HG02852 (cell line): Measurements from ENCODE around the gene HSF4.
A peak's percentile ranks its signal among the peaks of the same experiment; 100 is the strongest.

Experiments used
- ATAC-seq: cut with Tn5 transposase; IDR thresholded peaks from one replicate; pipeline ENCODE4 v1.9.1; 2021; ENCODE audit warnings: mild to moderate bottlenecking, moderate library complexity; ENCODE audit not compliant: unreplicated experiment

The HSF4 gene

DNA sequence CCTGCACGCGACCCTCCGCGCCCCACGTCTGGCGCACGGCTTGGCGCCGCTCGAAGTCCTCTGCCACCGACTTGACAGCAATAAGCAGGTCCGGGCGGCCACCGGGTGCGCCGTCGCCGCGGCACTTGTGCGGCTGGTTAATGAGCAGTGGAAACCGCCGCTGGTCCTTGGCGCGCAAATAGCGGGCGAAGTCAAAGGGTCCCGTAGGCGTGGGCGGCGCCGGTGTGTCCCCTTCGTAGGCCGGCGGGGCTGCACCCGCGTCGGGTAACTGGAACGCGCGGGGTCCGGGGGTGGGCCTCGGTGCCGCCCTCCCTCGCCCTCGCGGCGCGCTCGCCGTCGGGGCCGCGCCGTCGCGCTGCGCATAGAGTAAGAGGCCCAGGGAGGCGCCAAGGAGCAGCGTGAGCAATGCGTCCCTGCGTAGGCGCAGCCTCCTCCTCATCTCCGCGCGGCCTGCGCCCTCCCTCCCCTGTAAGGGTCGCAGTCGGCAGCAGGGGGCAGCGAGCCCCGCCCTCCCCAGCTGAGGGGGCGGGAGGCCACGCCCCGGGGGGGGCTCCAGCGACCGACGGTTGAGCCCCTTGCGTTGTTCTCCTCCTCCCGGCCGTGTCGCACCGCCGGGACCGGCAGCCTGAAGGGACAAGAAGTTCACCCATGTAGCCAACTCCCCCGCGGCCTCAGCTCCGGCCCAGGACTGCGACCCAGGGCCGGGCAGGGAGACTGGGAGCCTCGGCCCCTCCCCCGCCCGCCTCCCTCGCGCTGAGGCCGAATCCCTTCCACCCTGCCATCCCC lies 14.3 kb upstream of the HSF4 start:
- ATAC-seq: peak; percentile 30

DNA sequence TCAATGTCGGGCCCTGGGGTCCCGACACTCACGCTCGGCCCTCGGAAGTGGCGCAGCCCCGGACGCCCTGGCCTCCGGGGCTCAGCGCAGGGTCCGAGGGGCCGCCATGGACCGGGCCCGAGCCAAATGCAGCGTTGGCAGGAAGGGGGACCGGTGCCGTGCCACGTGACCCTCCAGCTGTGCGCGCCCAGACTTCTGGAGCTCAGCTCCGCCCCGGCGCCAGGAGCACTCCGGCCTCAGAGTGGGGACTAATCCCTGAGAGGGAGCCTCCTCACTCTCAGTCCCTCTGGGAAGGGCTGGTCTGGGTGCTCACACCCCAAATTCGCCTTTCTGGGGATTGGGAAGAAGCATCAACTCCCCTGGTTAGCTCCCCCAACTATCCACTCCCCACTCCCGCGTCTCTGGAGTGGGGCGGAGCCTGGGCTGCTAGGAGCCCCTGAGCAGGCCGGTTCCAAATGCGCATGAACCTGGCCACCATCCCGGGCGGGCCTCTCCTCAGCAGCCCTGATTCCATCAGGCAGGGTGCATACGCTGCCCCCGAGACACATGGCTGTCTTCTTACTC lies 13.6 kb upstream of the HSF4 start, which contains the start of gene B3GNT9:
B3GNT9 (minus strand) TSS at position 166 of the 564 bp plus-strand sequence. CDS start 513 bp downstream, outside the sequence.
- peak; percentile 67 for ATAC-seq

DNA sequence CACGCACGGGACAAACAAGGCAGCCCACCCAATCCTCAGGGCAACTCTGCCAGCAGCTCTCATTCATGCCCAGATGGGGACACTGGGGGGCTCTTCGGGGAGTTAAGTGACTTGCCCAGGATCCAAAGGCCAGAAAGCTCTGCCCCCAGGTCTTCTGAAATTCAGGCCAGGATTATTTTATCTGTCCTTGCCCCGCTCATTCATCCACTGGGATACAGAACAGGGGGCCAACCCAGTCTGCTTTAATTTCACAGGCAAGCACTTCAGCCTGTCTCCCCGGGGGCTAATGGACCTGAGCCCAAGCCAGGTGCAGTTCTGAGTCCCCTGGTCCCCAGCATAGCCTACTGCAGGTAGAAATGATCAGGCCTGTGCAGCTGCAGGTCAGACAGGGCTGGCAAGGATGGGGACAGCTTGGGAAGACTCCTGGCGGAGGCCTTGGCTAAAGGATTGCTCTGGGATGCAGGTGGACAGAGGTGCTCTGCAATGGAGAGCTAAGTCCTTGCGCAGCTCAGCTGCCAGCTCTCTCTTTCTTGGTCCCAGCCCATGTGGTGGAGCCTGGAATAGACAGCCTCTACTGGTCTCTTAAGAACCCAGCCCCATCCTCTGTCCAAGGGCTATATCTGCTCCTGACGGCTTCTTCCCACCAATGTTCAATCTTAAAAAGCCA lies 13.0 kb upstream of the HSF4 start:
- no peak for ATAC-seq

DNA sequence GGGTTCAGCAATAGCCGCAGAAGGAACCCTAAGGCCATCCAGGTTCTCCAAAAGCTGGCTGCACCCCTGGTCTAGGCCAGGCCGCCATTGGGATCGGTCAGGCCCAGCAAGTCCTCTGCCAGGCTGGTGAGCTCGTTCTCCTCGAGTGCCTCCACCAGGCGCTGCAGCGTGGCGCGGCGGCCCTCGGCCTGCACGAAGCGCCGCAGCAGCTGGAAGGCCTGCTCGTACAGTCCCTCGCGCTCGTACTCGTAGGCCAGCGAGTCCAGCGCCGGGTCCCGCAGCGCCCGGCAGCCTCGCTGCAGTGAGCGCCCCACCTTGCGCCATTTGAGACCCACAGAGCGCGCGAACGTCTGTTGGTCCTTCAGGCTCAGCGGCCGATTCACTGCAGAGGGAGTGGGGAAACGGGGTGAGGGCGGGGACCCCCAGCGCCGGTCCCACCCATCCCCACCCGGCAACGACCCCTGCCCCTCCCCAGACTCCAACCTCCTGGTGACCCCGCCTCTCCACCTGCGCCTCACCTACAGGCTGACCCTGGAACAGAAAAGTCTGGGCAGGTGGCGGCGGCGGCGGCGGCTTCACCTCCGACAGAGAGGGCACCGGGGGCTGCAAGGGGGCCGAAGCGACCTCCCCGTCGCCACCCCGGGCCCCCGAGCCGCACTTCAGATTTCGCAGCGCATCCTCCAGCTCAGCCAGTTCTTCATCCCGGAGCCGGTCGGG lies 9.8 kb upstream of the HSF4 start:
- ATAC-seq: no peak

DNA sequence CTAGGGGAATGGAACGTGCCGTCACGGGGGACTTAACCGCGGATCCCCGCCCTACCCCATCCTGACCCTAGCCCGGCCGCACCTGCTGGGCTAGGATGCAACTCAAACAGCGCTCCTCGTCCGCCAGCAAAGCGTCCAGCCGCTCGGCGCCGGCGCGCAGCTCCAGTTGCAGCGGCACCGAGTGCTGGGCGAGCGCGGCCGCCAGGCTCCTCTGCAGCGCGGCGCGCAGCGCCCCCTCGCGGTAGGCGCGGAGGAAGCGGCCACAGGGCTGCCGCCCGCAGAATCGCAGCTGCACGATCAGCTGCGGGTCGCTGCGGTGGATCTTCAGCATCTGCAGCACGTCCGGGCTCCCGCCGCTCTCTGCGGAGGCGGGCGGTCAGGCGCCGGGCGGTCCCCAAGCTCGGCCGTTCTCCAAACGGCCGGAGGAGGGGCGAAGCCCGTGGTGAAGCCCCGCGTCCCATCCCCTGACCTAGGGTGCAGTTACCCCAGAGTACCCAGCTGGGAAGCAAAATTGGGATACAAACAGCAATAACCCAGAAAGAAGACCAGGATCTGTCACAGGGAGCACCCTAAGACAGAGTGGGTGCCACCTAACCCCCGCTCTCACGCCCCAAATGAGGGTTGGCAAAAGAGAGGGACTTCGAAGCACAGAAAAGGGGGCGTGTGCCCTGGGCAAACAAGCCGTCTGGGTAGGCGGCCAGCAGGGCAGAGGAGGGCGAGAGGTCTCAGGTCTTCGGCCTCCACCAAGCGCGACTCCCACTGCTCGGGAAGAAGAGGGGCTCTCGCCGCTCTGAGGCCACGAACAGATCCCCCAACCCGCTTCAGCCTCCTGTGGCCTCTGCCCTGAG lies 9.0 kb upstream of the HSF4 start:
- no peak for ATAC-seq

- ATAC-seq: no peak
These were observed 8.3 kb upstream of the HSF4 start for GRCh38 chr16:67156143-67156844.

DNA sequence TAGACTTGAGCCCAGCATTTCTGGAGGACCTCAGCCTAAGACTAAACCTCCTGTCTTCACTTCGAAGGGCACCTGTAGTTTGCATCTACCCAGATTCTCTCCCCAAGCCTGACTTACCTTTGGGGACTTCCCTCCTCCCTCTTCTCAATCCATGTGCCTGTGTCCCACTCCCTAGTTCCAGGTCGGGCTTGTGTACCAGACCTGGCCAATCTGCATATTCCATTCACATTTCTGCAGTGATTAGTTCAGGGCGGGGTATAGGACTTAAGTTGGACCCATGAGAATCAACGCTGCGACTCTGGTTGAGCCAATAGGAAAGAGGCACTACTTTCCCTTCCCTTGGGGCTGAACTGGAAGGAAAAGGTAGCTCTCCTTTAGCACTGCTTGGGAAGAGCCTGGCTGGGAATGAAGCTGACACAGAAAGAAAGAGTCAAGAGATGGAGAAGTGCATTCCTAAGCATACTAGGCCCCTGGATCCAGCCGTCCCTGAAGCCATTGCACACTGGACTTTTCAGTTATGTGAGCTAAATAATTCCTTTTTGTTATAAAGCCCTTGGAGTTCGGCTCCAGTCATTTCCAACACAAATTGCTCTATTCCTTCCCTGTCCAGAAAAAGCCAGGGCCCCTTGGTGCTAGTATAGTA lies 7.3 kb upstream of the HSF4 start:
- ATAC-seq: no peak

DNA sequence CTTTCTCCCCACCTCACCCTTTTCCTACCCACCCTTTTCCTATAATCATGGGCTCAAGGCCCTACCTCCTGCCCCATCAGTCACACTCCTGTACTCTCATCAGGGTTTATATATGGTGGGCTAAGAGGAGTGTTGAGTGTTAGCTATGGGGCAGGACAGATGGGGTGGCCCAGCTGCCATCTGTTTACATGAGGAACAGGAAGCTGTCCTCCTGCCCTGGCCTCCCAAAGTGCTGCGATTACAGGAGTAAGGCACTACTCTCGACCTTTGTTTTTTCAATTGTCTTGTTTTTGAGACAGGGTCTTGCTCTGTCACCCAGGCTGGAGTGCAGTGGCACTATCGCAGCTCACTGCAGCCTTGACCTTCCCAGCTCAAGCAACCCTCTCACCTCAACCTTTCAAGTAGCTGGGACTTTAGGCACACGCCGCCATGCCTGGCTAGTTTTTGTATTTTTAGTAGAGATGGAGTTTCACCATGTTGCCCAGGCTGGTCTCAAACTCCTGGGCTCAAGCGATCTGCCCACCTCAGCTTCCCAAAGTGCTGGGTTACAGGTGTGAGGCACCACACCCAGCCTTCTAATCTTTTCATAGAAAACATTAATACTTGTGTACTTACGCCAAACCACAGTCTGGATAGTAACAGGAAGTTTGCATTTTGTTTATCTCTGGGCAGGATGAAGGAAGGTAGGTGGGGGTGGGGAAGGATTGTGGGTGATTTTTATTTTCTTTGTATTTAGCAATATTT lies 6.5 kb upstream of the HSF4 start:
- ATAC-seq: no peak

DNA sequence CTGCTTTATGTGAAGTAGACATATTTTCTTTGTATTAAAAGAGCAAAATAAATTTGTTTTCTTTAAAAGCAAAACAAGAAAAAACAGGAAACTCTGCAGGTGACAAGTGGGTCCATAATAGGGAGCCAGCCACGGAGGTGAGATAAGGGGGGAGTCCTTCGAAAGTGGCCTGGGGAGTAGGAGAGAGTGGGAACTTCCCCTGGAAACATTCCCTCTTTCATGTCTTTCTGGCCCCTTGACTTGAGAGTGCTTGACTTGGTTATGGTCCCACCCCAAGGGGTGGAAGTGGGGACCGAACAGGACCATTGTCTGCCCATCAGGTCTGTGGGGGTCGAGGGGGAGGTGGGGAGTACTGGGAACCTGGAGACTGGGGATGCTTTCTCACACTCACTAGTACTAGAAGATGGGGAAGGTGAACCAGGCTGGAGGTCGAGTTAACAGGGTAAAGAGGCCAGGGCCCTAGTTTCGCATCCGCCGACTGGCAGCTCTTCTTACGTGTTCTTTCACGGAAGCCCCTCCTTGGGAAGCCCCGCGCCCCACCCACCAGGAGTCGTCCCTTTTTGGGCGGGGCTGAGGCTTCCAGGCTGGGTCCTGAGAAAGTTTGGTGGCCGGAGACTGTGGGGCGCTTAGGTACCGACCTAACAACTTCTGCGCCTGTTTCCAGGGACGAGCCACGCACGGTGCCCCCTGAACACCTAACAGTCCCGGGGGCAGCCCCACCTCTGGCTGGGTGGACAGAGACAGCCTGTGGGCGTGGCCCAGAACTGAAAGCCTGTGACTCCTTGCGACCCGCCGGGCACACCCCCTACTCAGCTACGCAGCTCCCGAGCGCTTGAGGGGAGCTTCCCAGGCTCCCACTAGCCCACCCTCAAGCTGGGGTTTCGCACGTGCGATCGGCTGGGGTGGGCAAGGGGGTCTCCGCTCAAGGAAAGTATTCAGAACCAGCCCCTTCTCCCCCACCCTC lies 5.6 kb upstream of the HSF4 start:
- ATAC-seq: peak; percentile 34

DNA sequence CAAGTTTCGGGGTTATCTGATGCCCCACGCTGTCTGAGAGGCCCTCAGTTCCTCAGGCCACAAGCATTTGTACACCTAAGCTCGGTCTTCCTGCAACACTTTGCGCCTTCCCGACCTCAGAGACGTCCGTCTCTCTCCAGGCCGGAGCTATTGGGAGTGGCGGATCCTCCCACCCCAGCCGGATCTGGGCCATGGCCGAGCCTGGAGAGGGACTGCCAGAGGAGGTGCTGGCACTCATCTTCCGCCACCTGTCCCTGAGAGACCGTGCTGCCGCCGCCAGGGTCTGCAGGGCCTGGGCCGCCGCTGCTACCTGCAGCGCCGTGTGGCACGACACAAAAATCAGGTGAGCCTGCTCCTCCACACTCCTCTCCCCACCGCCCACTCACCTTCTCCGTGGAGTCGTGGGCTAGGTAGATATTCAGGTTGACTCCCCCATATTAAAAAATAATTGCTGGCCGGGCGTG lies 2.9 kb upstream of the HSF4 start:
- ATAC-seq: no peak

DNA sequence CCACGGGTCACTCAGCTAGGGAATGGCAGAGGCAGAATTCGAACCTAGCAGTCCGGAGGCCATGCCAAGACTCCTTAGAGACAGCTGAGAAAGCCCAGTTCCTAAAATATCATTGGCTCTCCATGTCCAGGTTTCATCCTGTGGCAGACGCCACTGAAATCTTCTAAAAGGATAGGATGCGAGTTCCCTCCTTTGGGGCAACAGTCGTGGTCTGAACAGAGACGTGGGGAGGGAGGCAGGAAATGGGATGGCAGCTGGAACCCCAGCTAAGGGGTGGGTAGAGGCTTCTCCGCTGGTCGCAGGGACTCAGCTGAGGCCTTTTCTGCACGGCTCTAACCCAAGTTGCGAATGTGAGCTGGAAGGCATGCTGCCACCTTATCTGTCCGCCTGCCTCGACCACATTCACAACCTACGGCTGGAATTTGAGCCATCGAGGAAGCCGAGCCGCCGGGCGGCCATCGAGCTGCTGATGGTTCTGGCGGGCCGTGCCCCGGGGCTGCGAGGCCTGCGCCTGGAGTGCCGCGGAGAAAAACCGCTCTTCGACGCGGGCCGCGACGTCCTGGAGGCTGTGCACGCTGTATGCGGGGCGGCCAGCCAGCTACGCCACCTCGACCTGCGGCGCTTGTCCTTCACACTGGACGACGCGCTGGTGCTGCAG lies 1.9 kb upstream of the HSF4 start:
- ATAC-seq: no peak

DNA sequence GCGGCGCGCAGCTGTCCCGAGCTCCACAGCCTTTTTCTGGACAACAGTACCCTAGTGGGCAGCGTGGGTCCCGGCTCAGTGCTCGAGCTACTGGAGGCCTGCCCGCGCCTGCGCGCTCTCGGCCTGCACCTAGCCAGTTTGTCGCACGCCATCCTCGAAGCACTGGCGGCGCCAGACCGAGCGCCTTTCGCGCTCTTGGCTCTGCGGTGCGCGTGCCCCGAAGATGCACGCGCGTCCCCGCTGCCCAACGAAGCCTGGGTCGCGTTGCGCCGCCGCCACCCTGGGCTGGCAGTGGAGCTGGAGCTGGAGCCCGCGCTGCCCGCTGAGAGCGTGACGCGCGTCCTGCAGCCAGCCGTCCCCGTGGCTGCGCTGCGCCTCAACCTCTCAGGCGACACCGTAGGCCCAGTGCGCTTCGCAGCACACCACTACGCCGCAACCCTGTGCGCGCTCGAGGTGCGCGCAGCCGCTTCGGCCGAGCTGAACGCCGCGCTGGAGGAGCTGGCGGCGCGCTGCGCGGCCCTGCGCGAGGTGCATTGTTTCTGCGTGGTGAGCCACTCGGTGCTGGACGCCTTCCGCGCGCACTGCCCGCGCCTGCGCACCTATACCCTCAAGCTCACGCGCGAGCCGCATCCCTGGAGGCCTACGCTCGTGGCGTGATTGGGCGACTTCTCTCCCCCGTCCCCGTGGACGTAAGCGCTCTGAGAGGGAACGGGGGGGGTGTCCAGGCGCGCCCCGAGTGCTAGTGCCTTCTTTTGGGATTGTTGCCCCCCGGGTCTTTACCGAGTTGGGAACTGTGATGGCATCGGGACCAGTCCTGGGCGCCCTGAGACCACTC lies 1.2 kb upstream of the HSF4 start:
- no peak for ATAC-seq

GRCh38 chr16:67163999-67164558 lies 466 bp upstream of the HSF4 start:
- no peak for ATAC-seq

DNA sequence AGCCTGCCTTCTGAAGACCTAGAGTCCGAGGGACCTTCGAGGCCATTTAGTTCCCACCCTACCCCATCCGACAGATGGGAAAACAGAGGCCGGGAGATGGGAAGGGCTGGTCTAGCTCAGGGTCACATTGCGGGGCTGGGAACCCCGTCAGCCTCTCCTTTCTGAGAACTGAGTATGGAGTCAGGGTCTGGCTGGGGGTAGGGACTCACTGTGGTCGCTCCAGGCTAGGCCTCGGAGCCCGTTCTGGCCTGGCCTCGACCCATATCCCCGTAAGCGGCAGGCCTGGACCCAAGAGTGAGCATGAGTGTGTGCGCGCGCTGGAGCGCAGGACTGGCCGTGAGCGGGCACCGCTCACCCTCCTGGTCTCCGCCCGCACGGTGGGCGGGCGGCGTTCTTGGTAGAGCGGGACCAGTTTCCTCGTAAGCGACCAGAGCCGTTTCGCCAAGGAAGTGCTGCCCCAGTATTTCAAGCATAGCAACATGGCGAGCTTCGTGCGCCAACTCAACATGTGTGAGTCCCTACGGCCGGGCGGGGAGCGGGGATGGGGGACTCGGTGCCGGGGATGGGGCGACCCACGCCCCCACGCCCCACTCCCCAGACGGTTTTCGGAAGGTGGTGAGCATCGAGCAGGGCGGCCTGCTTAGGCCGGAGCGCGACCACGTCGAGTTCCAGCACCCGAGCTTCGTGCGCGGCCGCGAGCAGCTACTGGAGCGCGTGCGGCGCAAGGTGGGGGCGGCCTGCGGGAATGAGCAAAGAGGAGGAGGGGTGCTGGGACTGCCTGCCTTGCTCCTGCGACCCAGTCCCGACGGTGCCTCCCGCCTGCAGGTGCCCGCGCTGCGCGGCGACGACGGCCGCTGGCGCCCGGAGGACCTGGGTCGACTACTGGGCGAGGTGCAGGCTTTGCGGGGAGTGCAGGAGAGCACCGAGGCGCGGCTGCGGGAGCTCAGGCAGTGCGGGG lies 855 bp downstream of the HSF4 start:
- ATAC-seq: no peak

DNA sequence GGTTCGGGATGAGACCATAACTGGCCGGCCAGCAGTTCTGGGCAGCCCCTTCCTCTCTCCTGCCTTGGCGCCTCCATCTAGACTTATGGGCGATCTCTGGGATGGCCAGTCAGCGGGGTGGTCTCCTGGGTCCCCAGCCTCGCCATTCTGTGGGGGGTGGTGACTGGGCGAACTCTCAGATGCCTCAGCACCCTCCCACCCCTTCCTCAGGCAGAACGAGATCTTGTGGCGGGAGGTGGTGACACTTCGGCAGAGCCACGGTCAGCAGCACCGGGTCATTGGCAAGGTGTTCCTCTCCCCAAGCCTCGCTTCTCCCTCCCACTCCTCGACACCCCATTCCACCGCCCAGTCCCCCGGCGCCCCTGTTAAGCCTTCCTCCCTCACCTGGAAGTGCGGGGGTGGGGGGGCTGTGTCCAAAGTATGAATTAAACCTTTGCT lies 1.6 kb downstream of the HSF4 start:
- no peak for ATAC-seq
